GM20000 (cell line): ENCODE results near the gene CACNB4.

Experiments used
- DNase-seq: peaks from one replicate; pipeline ENCODE4 v3.0.0; 2012; ENCODE audit warnings: low spot score
- CTCF ChIP-seq: IDR thresholded peaks from 2 replicates; pipeline ENCODE4 v1.5.1; 2012; ENCODE audit warnings: mild to moderate bottlenecking, control low read depth; ENCODE audit errors: extremely low read depth, missing control alignments

Gene CACNB4

GRCh38 chr2:151844211-151844896 lies 254.5 kb downstream of the CACNB4 start:
- DNase-seq = no peak

GRCh38 chr2:151843691-151844061 lies 255.2 kb downstream of the CACNB4 start:
- TF ChIP-seq CTCF = no peak
- DNase-seq = no peak

More at GRCh38 chr2:151844211-151844896, 254.5 kb downstream of the CACNB4 start:
- no peak for TF ChIP-seq CTCF

GRCh38 chr2:151842830-151843690 lies 255.8 kb downstream of the CACNB4 start:
- no peak for TF ChIP-seq CTCF
- DNase-seq = no peak

GRCh38 chr2:151841047-151841424 lies 257.8 kb downstream of the CACNB4 start:
- no peak for DNase-seq
- no peak for TF ChIP-seq CTCF

GRCh38 chr2:151840216-151841046 lies 258.4 kb downstream of the CACNB4 start:
- DNase-seq = peak; percentile 49

GRCh38 chr2:151837926-151838325 lies 260.9 kb downstream of the CACNB4 start:
- no peak for TF ChIP-seq CTCF
- no peak for DNase-seq

More at GRCh38 chr2:151840216-151841046, 258.4 kb downstream of the CACNB4 start:
- no peak for TF ChIP-seq CTCF
